ENCODE data around the gene PNO1.

PNO1 gene

DNA sequence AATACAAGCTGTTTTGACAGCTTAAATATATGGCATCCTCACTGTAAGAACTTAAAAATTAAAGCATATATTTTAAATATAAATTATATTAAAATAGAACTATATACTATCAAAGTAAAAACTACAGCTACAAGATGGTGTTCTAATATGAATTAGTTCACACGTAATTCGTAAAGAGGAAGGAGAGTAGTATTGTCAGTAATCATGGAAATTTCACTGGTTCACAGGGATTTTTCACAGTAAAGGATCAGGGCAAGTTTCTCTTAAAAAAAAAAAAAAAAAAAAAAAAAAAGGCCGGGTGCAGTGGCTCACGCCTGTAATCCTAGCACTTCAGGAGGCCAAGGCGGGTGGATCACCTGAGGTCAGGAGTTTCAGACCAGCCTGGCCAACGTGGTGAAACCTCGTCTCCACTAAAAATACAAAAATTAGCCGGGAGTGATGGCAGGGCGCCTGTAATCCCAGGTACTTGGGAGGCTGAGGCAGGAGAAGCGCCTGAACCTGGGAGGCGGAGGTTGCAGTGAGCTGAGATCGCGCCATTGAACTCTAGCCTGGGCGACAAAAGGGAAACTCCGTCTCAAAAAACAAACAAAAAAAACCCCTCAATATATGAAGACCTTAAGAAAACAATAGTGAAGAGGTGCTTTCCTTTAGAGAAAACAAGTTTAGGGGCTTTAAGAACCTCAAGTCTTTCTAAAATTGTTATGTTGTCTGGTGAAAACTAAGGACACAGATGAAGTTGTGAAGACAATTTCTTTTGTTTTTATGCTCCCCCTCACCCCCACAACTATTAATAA is 32.5 kb downstream of the PNO1 start:
- no peak for DNase-seq (ENCODE audit: low spot score)
- TF ChIP-seq, protein P1, sequence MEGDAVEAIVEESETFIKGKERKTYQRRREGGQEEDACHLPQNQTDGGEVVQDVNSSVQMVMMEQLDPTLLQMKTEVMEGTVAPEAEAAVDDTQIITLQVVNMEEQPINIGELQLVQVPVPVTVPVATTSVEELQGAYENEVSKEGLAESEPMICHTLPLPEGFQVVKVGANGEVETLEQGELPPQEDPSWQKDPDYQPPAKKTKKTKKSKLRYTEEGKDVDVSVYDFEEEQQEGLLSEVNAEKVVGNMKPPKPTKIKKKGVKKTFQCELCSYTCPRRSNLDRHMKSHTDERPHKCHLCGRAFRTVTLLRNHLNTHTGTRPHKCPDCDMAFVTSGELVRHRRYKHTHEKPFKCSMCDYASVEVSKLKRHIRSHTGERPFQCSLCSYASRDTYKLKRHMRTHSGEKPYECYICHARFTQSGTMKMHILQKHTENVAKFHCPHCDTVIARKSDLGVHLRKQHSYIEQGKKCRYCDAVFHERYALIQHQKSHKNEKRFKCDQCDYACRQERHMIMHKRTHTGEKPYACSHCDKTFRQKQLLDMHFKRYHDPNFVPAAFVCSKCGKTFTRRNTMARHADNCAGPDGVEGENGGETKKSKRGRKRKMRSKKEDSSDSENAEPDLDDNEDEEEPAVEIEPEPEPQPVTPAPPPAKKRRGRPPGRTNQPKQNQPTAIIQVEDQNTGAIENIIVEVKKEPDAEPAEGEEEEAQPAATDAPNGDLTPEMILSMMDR (IDR thresholded peaks at IDR 0.05; ENCODE audit: borderline replicate concordance, control extremely low read depth, extremely low read depth, insufficient read depth, missing control alignments) = no peak
- in situ Hi-C loops (cut with MboI; ENCODE audit: low sequenced_read_pairs, unreplicated experiment) = no loop called here

DNA sequence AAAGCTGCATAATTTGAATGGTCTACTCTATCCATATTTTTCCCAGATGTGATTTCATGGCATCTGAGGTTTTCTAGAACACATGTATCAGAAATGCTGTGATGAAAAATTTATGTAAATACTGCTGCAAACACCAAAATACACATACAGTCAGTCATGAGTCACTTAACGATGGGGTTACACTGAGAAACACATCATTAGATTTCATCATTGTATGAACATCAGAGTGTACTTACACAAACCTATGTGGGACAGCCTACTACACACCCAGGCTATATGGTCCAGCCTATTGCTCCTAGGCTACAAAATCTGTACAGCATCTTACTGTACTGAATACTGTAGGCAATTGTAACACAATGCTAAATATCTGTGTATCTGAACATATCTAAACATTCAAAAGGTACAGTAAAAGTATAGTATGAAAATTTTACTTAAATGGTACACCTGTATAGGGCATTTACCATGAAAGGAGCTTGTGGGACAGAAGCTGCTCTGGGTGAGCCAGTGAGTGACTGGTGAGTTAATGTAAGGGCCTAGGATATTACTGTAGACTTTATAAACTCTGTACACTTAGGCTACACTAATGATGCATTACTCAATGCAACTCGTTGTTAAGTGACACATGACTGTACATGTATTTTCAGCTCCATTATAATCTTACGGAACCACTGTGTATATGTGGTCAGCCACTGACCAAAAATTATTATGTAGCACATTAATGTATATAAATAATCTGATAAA is 33.5 kb downstream of the PNO1 start:
- in situ Hi-C loops (cut with MboI; ENCODE audit: low sequenced_read_pairs, unreplicated experiment) = no loop called here
- DNase-seq (ENCODE audit: low spot score) = no peak
- TF ChIP-seq, protein P1 (IDR thresholded peaks at IDR 0.05; ENCODE audit: borderline replicate concordance, control extremely low read depth, extremely low read depth, insufficient read depth, missing control alignments) = no peak

DNA sequence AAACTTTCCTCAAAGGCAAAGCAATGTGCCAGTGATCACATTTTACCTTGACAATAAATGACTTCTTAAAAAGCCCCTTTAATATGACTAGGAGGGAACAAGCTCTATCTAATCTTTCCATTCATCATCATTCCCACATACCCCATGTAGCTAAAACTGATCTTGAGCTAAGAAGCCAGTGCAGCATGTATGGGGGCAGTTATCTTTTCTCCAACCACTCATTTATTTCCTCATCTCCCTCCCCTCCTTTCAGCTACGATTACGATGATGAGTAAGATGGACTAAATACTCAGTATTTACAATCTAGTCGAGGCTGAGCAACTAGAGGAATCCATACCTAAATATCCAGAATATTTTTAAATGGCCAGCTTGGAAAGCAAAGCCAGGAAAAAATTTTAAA is 35.5 kb downstream of the PNO1 start:
- in situ Hi-C loops (cut with MboI; ENCODE audit: low sequenced_read_pairs, unreplicated experiment) = no loop called here
- TF ChIP-seq, protein P1 (IDR thresholded peaks at IDR 0.05; ENCODE audit: borderline replicate concordance, control extremely low read depth, extremely low read depth, insufficient read depth, missing control alignments) = no peak
- DNase-seq (ENCODE audit: low spot score) = no peak

DNA sequence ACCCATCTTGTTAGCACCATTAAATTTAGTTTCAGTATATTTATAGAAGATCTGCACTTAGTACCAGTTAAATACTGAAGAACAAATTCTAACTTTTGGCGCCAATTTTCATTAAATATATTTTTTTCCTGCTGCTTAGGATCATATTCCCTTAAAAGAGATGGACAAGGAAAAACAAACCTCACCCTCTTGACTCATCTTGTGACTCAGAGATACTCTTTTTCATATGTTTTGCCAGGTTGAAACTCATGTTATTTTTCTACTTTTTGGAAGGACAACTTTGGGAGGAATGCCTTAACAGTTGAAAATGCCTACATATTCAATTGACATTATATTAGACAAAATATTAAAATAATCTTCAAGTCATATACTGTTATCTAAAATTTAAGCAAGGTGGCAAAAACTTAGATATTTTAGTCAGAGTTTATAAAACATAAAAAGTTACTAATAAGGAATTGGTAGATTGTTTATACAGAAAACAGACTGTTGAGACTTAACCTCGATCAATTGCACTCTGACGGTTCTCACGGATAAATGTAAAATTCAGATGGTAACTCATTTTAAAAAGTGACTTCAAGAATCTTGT is 36.2 kb downstream of the PNO1 start:
- TF ChIP-seq, protein P1 (IDR thresholded peaks at IDR 0.05; ENCODE audit: borderline replicate concordance, control extremely low read depth, extremely low read depth, insufficient read depth, missing control alignments) = no peak
- no peak for DNase-seq (ENCODE audit: low spot score)
- in situ Hi-C loops (cut with MboI; ENCODE audit: low sequenced_read_pairs, unreplicated experiment) = no loop called here

DNA sequence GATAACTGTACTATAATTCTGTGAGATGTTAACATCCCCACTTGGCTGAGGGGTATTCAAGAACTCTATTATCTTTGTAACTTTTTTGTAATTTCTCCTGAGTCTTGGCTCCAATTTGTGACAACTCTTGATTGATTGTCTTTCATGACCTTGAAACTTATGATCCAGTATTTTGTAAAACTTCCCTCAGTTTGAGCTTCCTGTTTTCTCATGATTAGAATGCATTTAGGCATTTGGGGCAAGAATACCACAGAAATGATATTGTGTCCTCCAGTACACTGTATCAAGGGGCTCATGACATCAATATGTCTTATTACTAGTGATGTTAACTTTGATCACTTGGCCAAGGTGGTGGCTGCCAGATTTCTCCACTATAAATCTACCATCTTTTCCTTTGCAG is 37.4 kb downstream of the PNO1 start:
- DNase-seq (ENCODE audit: low spot score) = no peak
- TF ChIP-seq, protein P1 (IDR thresholded peaks at IDR 0.05; ENCODE audit: borderline replicate concordance, control extremely low read depth, extremely low read depth, insufficient read depth, missing control alignments) = no peak
- in situ Hi-C loops (cut with MboI; ENCODE audit: low sequenced_read_pairs, unreplicated experiment) = no loop called here

DNA sequence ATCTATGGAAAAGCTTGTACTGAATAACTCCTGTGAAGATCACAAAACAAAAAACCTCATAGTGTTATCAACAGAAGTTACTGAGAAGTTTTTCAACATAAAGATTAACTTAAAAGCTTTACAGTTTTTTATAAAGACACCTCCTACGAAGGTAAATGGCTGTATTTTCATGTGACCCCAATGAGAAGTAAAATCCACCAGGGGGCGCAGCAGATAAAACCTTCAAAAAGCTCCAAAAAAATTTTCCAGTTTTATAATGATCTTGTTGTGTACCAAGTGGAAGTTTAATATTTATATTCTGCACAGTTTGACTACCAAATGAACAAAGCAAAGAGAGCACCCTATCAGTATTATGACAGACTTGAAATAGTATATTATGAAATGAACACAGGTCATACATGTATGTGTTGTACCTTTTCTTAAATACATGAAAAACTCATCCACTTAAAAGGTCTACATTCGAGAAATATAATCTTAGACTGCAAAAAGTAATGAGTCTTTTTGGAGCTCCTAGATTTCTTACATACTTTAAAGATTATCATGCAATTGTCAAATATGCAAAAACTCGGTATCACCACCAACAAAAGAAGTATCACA is 38.5 kb downstream of the PNO1 start:
- TF ChIP-seq, protein P1 (IDR thresholded peaks at IDR 0.05; ENCODE audit: borderline replicate concordance, control extremely low read depth, extremely low read depth, insufficient read depth, missing control alignments) = no peak
- no peak for DNase-seq (ENCODE audit: low spot score)
- in situ Hi-C loops (cut with MboI; ENCODE audit: low sequenced_read_pairs, unreplicated experiment) = no loop called here
